Keratinocyte (primary cell): ENCODE measurements around the gene LMO2. TPM values are rescaled to one million over a fixed set of nuclear protein-coding genes. Genes with fewer than 3 reads are reported as not detected.

ENCODE experiments used
- DNase-seq: peaks from one replicate; pipeline ENCODE4 v3.0.0-alpha.2; 2011; ENCODE audit warnings: low read depth, missing footprints, low spot score
- FAIRE-seq: peaks from 2 replicates; lab custom pipeline; 2011; peaks lifted over from hg19 to GRCh38; lab: Jason Lieb, UNC
- H2AFZ ChIP-seq: 2 replicates; pipeline ENCODE4 v1.6.0; 2012; ENCODE audit warnings: low read length, control low read depth, inconsistent platforms; ENCODE audit not compliant: control insufficient read depth
- H3K27ac ChIP-seq: 2 replicates; pipeline ENCODE4 v1.5.1; 2011; ENCODE audit warnings: low read length; ENCODE audit not compliant: control insufficient read depth, insufficient read depth
- H3K27me3 ChIP-seq: 3 replicates; pipeline ENCODE4 v1.6.0; 2011; ENCODE audit warnings: low read length; ENCODE audit not compliant: control insufficient read depth, insufficient read depth; ENCODE audit errors: extremely low read depth
- H3K36me3 ChIP-seq, 2 experiments: 2 replicates in 1 of 2; 3 replicates in 1 of 2; pipeline ENCODE4 v1.5.1; 2011; ENCODE audit warnings: low read length in 2 of 2, mild to moderate bottlenecking in 1 of 2; ENCODE audit not compliant: control insufficient read depth in 2 of 2, insufficient read depth in 2 of 2; ENCODE audit errors: extremely low read depth in 1 of 2
- H3K4me1 ChIP-seq: 3 replicates; pipeline ENCODE4 v1.5.1; 2011; ENCODE audit warnings: low read length; ENCODE audit not compliant: control insufficient read depth, insufficient read depth; ENCODE audit errors: extremely low read depth
- H3K4me2 ChIP-seq: 3 replicates; pipeline ENCODE4 v1.6.0; 2011; ENCODE audit warnings: low read depth, low read length; ENCODE audit not compliant: control insufficient read depth, insufficient read depth; ENCODE audit errors: extremely low read depth
- H3K4me3 ChIP-seq, 3 experiments: fragments of 200-600 bp in 1 of 3; sonication (generic) in 1 of 3; 2 replicates in 2 of 3; 3 replicates in 1 of 3; pipeline ENCODE4 v1.5.1; 2011 to 2016; ENCODE audit warnings: low read length in 3 of 3, mild to moderate bottlenecking in 3 of 3, control low read depth in 2 of 3, inconsistent platforms in 1 of 3, low read depth in 1 of 3, mixed read lengths in 1 of 3, mixed run types in 1 of 3, moderate library complexity in 1 of 3; ENCODE audit not compliant: control insufficient read depth in 2 of 3, insufficient read depth in 2 of 3; ENCODE audit errors: extremely low read depth in 1 of 3
- H3K79me2 ChIP-seq: 2 replicates; pipeline ENCODE4 v1.6.0; 2012; ENCODE audit warnings: low read length; ENCODE audit not compliant: control insufficient read depth, insufficient read depth
- H3K9ac ChIP-seq: 3 replicates; pipeline ENCODE4 v1.6.0; 2011; ENCODE audit warnings: low read length; ENCODE audit not compliant: control insufficient read depth, insufficient read depth; ENCODE audit errors: extremely low read depth
- H3K9me1 ChIP-seq: 3 replicates; pipeline ENCODE4 v1.6.0; 2011; ENCODE audit warnings: low read length; ENCODE audit not compliant: control insufficient read depth, insufficient read depth; ENCODE audit errors: extremely low read depth
- H3K9me3 ChIP-seq: 2 replicates; pipeline ENCODE4 v1.5.1; 2012; ENCODE audit warnings: low read depth, low read length; ENCODE audit not compliant: control insufficient read depth
- H4K20me1 ChIP-seq: 3 replicates; pipeline ENCODE4 v1.6.0; 2011; ENCODE audit warnings: low read length; ENCODE audit not compliant: control insufficient read depth, insufficient read depth; ENCODE audit errors: extremely low read depth
- EZH2 ChIP-seq: IDR thresholded peaks from one replicate; pipeline ENCODE4 v1.6.1; 2012; ENCODE audit warnings: inconsistent platforms, mild to moderate bottlenecking, low read length, moderate library complexity
- dilution Hi-C: fragments of 300-500 bp; cut with MboI; formaldehyde crosslinking; loops from one replicate; pipeline ENCODE4 v1.7.0; 2020; ENCODE audit warnings: low sequenced_read_pairs; ENCODE audit not compliant: extremely low pct_ligation_motif_present
- polyA plus RNA-seq, 5 experiments: library from polyadenylated mRNA; depleted of rRNA in 3 of 5; stranded (reverse) in 3 of 5; stranded (forward) in 1 of 5; unstranded in 1 of 5; fragments of >200 nt; gene quantifications; 1 replicate in 1 of 5; 2 replicates in 3 of 5; 3 replicates in 1 of 5; pipeline versions ENCODE4 v1.2.1 to v1.2.3, GENCODE V29; 2011 to 2012; ENCODE audit warnings: missing spikeins in 2 of 5, low read depth in 1 of 5, low replicate concordance in 1 of 5
- TF ChIP-seq, protein P1 (sequence below), 3 experiments: IDR thresholded peaks in 1 of 3; conservative IDR thresholded peaks in 1 of 3; optimal IDR thresholded peaks in 1 of 3; 2 replicates in 2 of 3; 3 replicates in 1 of 3; pipeline versions ENCODE3 to v1.5.1; 2011; ENCODE audit warnings: low read length in 3 of 3, mild to moderate bottlenecking in 3 of 3, moderate library complexity in 2 of 3, control low read depth in 1 of 3, inconsistent platforms in 1 of 3; ENCODE audit not compliant: insufficient read depth in 2 of 3; ENCODE audit errors: extremely low read depth in 1 of 3

LMO2 gene
- polyA plus RNA-seq, 1 donor (not counting 4 experiments of a cell fraction or from before 2014, with no cell fraction given): 1.1 TPM

DNA sequence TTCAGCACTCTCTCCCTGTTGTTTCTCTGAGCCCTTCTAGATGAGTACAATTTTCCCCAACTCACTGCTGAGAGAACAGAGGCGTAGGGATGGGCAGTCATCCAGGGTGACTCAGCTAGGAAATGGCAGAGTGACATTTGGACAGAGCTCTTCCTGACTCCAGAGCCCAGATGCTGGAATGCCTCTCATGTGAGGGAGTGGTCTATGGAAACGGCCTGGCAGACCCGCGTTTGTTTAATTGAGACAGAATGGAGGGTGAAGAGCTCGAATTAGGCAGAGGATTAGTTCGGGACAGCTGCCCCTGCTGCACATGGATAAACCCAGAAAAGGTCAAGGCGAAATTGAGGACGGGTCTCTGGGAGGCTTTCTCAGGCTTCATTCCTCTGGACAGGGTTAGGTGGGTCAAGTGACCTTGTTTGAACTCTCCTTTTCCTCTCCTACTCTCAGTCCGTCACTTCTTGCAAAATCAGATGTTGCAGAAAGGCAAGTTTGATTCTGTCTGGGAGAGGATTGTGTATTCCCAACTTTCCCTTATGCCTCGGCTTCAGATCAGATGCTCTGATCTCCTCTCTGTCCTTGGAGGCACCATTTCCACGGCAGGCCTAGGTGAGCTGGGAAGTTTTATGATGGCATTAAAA lies 7.6 kb upstream of the LMO2 start:
- TF ChIP-seq, protein P1, sequence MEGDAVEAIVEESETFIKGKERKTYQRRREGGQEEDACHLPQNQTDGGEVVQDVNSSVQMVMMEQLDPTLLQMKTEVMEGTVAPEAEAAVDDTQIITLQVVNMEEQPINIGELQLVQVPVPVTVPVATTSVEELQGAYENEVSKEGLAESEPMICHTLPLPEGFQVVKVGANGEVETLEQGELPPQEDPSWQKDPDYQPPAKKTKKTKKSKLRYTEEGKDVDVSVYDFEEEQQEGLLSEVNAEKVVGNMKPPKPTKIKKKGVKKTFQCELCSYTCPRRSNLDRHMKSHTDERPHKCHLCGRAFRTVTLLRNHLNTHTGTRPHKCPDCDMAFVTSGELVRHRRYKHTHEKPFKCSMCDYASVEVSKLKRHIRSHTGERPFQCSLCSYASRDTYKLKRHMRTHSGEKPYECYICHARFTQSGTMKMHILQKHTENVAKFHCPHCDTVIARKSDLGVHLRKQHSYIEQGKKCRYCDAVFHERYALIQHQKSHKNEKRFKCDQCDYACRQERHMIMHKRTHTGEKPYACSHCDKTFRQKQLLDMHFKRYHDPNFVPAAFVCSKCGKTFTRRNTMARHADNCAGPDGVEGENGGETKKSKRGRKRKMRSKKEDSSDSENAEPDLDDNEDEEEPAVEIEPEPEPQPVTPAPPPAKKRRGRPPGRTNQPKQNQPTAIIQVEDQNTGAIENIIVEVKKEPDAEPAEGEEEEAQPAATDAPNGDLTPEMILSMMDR (optimal IDR thresholded peaks at IDR 0.05 in 1 of 3, IDR thresholded peaks at IDR 0.05 in 1 of 3, conservative IDR thresholded peaks at IDR 0.05 in 1 of 3; ENCODE audit: extremely low read depth in 1 of 3, insufficient read depth in 2 of 3, low read length in 3 of 3): no peak
- TF ChIP-seq EZH2: no peak
- Histone ChIP-seq H2AFZ (no peak overlapping the region), H4K20me1 (no peaks in the 10 kb centered on the region), H3K4me3 (no peak overlapping the region), H3K9me3 (no peaks in the 10 kb centered on the region), H3K4me2 (no peak overlapping the region), H3K9ac (no peak overlapping the region), H3K9me1 (no peaks in the 10 kb centered on the region), H3K27me3 (no peaks in the 10 kb centered on the region), H3K36me3 (no peaks in the 10 kb centered on the region), H3K4me1 (peaks cover 33% of the 10 kb centered on the region), H3K79me2 (no peaks in the 10 kb centered on the region), H3K27ac (no peak overlapping the region)
- dilution Hi-C loops: no loop called here
- no peak for FAIRE-seq
- no peak for DNase-seq

DNA sequence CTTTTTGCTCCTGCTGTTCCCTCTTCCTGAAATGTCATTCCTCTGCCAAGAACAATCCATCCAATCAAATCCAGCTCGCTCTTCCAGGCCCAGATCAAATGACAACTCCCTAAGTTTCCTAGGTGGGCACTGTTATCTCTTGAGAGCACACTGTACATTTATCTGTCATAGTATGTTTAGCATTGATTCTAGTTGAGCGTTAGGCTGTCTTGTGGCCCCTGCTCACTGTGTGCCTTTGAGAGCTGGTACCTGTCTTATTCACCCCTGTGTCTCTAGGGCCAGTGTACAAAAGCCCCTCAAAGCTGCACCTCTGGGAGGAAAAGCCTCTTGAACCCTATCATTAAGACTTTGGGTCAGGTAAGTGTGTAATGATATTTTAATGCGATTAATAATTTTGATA lies 7.1 kb upstream of the LMO2 start:
- Histone ChIP-seq H3K4me3 (no peak overlapping the region), H3K4me1 (peaks cover 33% of the 10 kb centered on the region), H3K9me3 (no peaks in the 10 kb centered on the region), H4K20me1 (no peaks in the 10 kb centered on the region), H3K36me3 (no peaks in the 10 kb centered on the region), H3K9me1 (no peaks in the 10 kb centered on the region), H3K4me2 (no peak overlapping the region), H3K27me3 (no peaks in the 10 kb centered on the region), H2AFZ (no peak overlapping the region), H3K79me2 (no peaks in the 10 kb centered on the region), H3K9ac (no peak overlapping the region), H3K27ac (no peak overlapping the region)
- no peak for TF ChIP-seq EZH2
- TF ChIP-seq, protein P1 (optimal IDR thresholded peaks at IDR 0.05 in 1 of 3, IDR thresholded peaks at IDR 0.05 in 1 of 3, conservative IDR thresholded peaks at IDR 0.05 in 1 of 3; ENCODE audit: extremely low read depth in 1 of 3, insufficient read depth in 2 of 3, low read length in 3 of 3): no peak
- FAIRE-seq: no peak
- DNase-seq: no peak
- dilution Hi-C loops: no loop called here
